HG02759 (cell line): ENCODE data around the gene PSAT1.

Experiments used
- ATAC-seq: cut with Tn5 transposase; IDR thresholded peaks from one replicate; pipeline ENCODE4 v1.9.1; 2021; ENCODE audit warnings: mild to moderate bottlenecking, moderate library complexity; ENCODE audit not compliant: unreplicated experiment

PSAT1 gene

GRCh38 chr9:78365748-78366697, 69.1 kb downstream of the PSAT1 start:
- ATAC-seq = no peak

GRCh38 chr9:78366827-78367226, 69.9 kb downstream of the PSAT1 start:
- ATAC-seq = no peak

DNA sequence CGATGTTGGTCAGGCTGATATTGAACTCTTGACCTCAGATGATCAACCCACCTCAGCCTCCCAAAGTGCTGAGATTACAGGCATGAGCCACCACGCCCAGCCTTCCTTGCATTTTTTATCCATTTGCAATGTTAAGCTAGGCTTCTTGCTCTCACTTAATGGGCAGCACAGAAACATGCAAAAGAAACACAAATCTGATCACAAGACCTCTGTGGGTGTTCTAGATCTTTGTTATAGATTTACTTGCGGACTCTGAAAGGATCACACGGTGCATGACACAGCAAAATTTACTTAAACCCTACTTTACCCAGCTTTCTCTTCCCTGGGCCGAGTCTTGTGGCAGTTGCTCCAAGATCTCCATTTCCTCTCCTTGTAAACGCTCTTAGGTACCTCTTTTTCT, 71.3 kb downstream of the PSAT1 start:
- no peak for ATAC-seq

DNA sequence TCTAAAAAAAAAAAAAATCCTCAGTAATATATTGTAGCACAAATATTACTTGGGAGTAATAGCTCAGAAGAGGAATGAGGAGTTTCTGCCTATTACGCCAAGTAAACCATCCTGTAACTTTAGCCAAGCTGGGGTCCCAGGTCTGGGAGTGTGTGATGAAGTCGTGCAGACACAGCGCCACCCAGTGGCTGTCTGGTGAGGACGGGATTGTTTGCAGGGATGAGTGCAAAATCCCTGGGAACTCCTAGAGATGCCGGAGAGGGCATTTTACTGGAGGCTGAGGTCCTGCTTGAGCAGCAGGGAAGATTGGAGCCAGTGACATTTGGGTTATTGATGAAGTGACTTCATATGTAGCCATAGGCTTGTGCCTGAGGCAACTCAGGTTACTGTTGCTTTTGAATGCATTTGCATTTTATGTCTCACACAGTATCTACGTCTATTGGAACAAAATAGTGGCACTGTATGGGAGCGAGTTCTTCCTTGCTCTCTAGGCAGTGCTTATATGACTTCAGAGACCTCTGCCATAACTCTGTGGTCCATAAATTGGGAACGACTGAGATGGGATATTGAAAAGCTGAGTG, 72.8 kb downstream of the PSAT1 start:
- ATAC-seq = peak; percentile 78

- ATAC-seq = no peak
Observed at GRCh38 chr9:78370991-78371390, 74.1 kb downstream of the PSAT1 start.

DNA sequence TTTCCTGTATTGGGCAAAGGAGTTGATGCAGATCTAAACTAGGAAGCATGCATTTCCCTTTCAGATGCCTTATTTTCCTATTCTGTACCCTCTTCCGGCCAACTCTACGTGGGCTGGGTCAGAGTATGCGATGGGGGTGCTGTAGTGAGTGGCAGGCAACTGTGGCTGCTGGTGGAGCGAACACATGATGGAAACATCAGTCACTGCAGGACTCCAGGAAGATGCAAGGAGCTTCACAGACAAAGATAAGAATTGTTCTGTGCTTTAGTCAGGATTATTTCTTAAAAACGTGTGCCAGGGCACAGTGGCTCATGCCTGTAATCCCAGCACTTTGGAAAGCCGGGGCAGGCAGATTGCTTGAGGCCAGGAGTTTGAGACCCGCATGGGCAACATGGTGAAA, 75.1 kb downstream of the PSAT1 start:
- no peak for ATAC-seq
